Measurements from ENCODE around the gene MLST8. TPM values are rescaled to one million over a fixed set of nuclear protein-coding genes. Genes with fewer than 3 reads are reported as not detected.
A peak's percentile ranks its signal among the peaks of the same experiment; 100 is the strongest.
"Not testable (repeated sequence)": the region's sequence is repeated elsewhere in the genome, so short reads cannot be mapped to it uniquely, and the experiment has no call there.

MLST8 gene
- total RNA-seq, 2 donors from 2014 or later = 31.2 to 68.9 TPM

- H3K27me3 Mint-ChIP-seq = peaks cover 0 to 2% of the 10 kb centered on the region in 2 donors
- H3K36me3 Mint-ChIP-seq = no peaks in the 10 kb centered on the region
- H3K27ac Mint-ChIP-seq = no peak overlapping the region
- ATAC-seq (no peak), DNase-seq (ENCODE audit: low spot score) (no peak)
- H3K4me1 Mint-ChIP-seq (ENCODE audit: low read depth in 2 of 2) = peaks cover 0 to 2% of the 10 kb centered on the region in 2 donors
- H3K9me3 Mint-ChIP-seq = no peaks in the 10 kb centered on the region
- no peak overlapping the region for H3K4me3 Mint-ChIP-seq
Observed at GRCh38 chr16:2238150-2238837, 33.0 kb downstream of the MLST8 start.

- Mint-ChIP-seq H3K27me3 (peaks cover 0 to 2% of the 10 kb centered on the region in 2 donors), H3K36me3 (no peaks in the 10 kb centered on the region), H3K4me3 (no peak overlapping the region), H3K27ac (no peak overlapping the region), H3K4me1 (ENCODE audit: low read depth in 2 of 2) (peaks cover 0 to 2% of the 10 kb centered on the region in 2 donors), H3K9me3 (no peaks in the 10 kb centered on the region)
- ATAC-seq (no peak), DNase-seq (ENCODE audit: low spot score) (no peak)
Observed at GRCh38 chr16:2238838-2239675, 33.8 kb downstream of the MLST8 start.

- H3K4me3 Mint-ChIP-seq; H3K36me3 Mint-ChIP-seq; H3K4me1 Mint-ChIP-seq (ENCODE audit: low read depth in 2 of 2); H3K9me3 Mint-ChIP-seq; H3K27ac Mint-ChIP-seq; ATAC-seq; H3K27me3 Mint-ChIP-seq; DNase-seq (ENCODE audit: low spot score): not testable (repeated sequence)
Observed at GRCh38 chr16:2240331-2240730, 35.1 kb downstream of the MLST8 start.

GRCh38 chr16:2242598-2242997 is 37.3 kb downstream of the MLST8 start:
- H3K36me3 Mint-ChIP-seq = no peaks in the 10 kb centered on the region
- H3K27me3 Mint-ChIP-seq = no peaks in the 10 kb centered on the region
- DNase-seq (ENCODE audit: low spot score) (peak; percentile 35), ATAC-seq (no peak)
- peaks cover 0 to 2% of the 10 kb centered on the region in 2 donors for H3K4me1 Mint-ChIP-seq (ENCODE audit: low read depth in 2 of 2)
- no peak overlapping the region for H3K27ac Mint-ChIP-seq
- no peaks in the 10 kb centered on the region for H3K9me3 Mint-ChIP-seq
- no peak overlapping the region for H3K4me3 Mint-ChIP-seq

GRCh38 chr16:2243031-2243528 is 37.8 kb downstream of the MLST8 start:
- no peak overlapping the region for H3K4me3 Mint-ChIP-seq

GRCh38 chr16:2243781-2244180 is 38.5 kb downstream of the MLST8 start:
- ATAC-seq (no peak), DNase-seq (ENCODE audit: low spot score) (peak; percentile 57)
- no peaks in the 10 kb centered on the region for H3K36me3 Mint-ChIP-seq
- peaks cover 0 to 2% of the 10 kb centered on the region in 2 donors for H3K4me1 Mint-ChIP-seq (ENCODE audit: low read depth in 2 of 2)
- no peaks in the 10 kb centered on the region for H3K9me3 Mint-ChIP-seq
- H3K4me3 Mint-ChIP-seq = no peak overlapping the region
- H3K27ac Mint-ChIP-seq = no peak overlapping the region
- no peaks in the 10 kb centered on the region for H3K27me3 Mint-ChIP-seq

More at GRCh38 chr16:2243031-2243528, 37.8 kb downstream of the MLST8 start:
- Mint-ChIP-seq H3K27ac (no peak overlapping the region), H3K9me3 (no peaks in the 10 kb centered on the region), H3K4me1 (ENCODE audit: low read depth in 2 of 2) (peaks cover 0 to 2% of the 10 kb centered on the region in 2 donors), H3K36me3 (no peaks in the 10 kb centered on the region), H3K27me3 (no peaks in the 10 kb centered on the region)
- no peak for ATAC-seq
- peak; percentile 58 for DNase-seq (ENCODE audit: low spot score)

GRCh38 chr16:2244301-2244700 is 39.0 kb downstream of the MLST8 start:
- ATAC-seq = peak in 1 of 2 donors; percentile 16
- no peaks in the 10 kb centered on the region for H3K27me3 Mint-ChIP-seq
- no peak overlapping the region for H3K27ac Mint-ChIP-seq
- H3K4me1 Mint-ChIP-seq (ENCODE audit: low read depth in 2 of 2) = peaks cover 0 to 2% of the 10 kb centered on the region in 2 donors
- no peak overlapping the region for H3K4me3 Mint-ChIP-seq
- DNase-seq (ENCODE audit: low spot score) = peak; percentile 50
- H3K9me3 Mint-ChIP-seq = no peaks in the 10 kb centered on the region
- H3K36me3 Mint-ChIP-seq = no peaks in the 10 kb centered on the region

GRCh38 chr16:2244926-2245795 is 39.9 kb downstream of the MLST8 start:
- Mint-ChIP-seq H3K4me3 (no peak overlapping the region), H3K4me1 (ENCODE audit: low read depth in 2 of 2) (peaks cover 0 to 2% of the 10 kb centered on the region in 2 donors), H3K27ac (no peak overlapping the region), H3K27me3 (no peaks in the 10 kb centered on the region), H3K36me3 (no peaks in the 10 kb centered on the region), H3K9me3 (no peaks in the 10 kb centered on the region)
- peak in 1 of 2 donors; percentile 12 for ATAC-seq
- DNase-seq (ENCODE audit: low spot score) = peak; percentile 44

- no peaks in the 10 kb centered on the region for H3K9me3 Mint-ChIP-seq
- H3K27ac Mint-ChIP-seq = no peak overlapping the region
- H3K4me3 Mint-ChIP-seq = no peak overlapping the region
- H3K4me1 Mint-ChIP-seq (ENCODE audit: low read depth in 2 of 2) = peaks cover 0 to 8% of the 10 kb centered on the region in 2 donors
- ATAC-seq (no peak), DNase-seq (ENCODE audit: low spot score) (peak; percentile 59)
- no peaks in the 10 kb centered on the region for H3K36me3 Mint-ChIP-seq
- H3K27me3 Mint-ChIP-seq = no peaks in the 10 kb centered on the region
Observed at GRCh38 chr16:2246301-2246885, 41.1 kb downstream of the MLST8 start.

- Mint-ChIP-seq H3K4me3 (peak overlapping the region; percentile 94), H3K27ac (peak overlapping the region; percentile 62 to 82), H3K9me3 (no peaks in the 10 kb centered on the region), H3K27me3 (no peaks in the 10 kb centered on the region), H3K36me3 (no peaks in the 10 kb centered on the region), H3K4me1 (ENCODE audit: low read depth in 2 of 2) (peaks cover 0 to 5% of the 10 kb centered on the region in 2 donors)
- DNase-seq (ENCODE audit: low spot score) (peak; percentile 59), ATAC-seq (peak in 1 of 2 donors; percentile 15)
Observed at GRCh38 chr16:2250652-2251295, 45.5 kb downstream of the MLST8 start.

GRCh38 chr16:2251296-2252111 is 46.2 kb downstream of the MLST8 start, which contains the start of gene ECI1:
Gene ECI1, minus strand, starts transcription at chr16:2251587. Its CDS starts 21 bp downstream, at chr16:2251566.
- ATAC-seq = peak; percentile 98 to 99
- Mint-ChIP-seq H3K4me1 (ENCODE audit: low read depth in 2 of 2) (peaks cover 0 to 5% of the 10 kb centered on the region in 2 donors), H3K27ac (peak within 1 kb of the TSS; percentile 62 to 82), H3K27me3 (no peaks in the 10 kb centered on the region), H3K4me3 (peak within 1 kb of the TSS; percentile 94), H3K9me3 (no peaks in the 10 kb centered on the region), H3K36me3 (peaks cover 5% of the 10 kb centered on the region)
- peak; percentile 94 for DNase-seq (ENCODE audit: low spot score)

GRCh38 chr16:2252806-2253148 is 47.5 kb downstream of the MLST8 start:
- peak; percentile 15 for DNase-seq (ENCODE audit: low spot score)
- Mint-ChIP-seq H3K36me3 (peaks cover 8% of the 10 kb centered on the region), H3K27ac (peak overlapping the region in 1 of 2 donors; percentile 58), H3K27me3 (no peaks in the 10 kb centered on the region), H3K4me1 (ENCODE audit: low read depth in 2 of 2) (peaks cover 0 to 5% of the 10 kb centered on the region in 2 donors), H3K4me3 (no peak overlapping the region), H3K9me3 (no peaks in the 10 kb centered on the region)
- ATAC-seq = no peak

All from natural killer cell treated with Interleukin-12 subunit alpha and Interleukin-12 subunit beta and Interleukin-15 and Interleukin-18, amount 100 ng/mL, for 72 hours (primary cell).